GM10248 (cell line): ENCODE results near the gene SLC17A1.

Experiments
- CTCF ChIA-PET: fragments of 300-600 bp; sonication (Branson Sonifier 250); formaldehyde crosslinking; extraction: SDS; loops from one replicate; lab custom pipeline; 2021; ENCODE audit warnings: antibody characterized with exemption; lab: Yijun Ruan, JAX
- POLR2A ChIA-PET: fragments of 350-650 bp; sonication (Branson Sonifier 250); formaldehyde crosslinking; extraction: SDS; loops from one replicate; lab custom pipeline; 2020; ENCODE audit warnings: antibody characterized with exemption; lab: Yijun Ruan, JAX
- DNase-seq: peaks from one replicate; pipeline ENCODE4 v3.0.0; 2012; ENCODE audit errors: extremely low spot score
- CTCF ChIP-seq: IDR thresholded peaks from 2 replicates; pipeline ENCODE4 v1.5.1; 2012; ENCODE audit warnings: mild to moderate bottlenecking, low read depth; ENCODE audit errors: extremely low read depth, missing control alignments, control extremely low read depth

The SLC17A1 gene

GRCh38 chr6:25757936-25758642 lies 73.8 kb downstream of the SLC17A1 start:
- POLR2A ChIA-PET = no interaction called here
- no peak for TF ChIP-seq CTCF
- CTCF ChIA-PET = interaction anchor here (0.9 kb wide), 1 partner anchor 13 kb away, joined by 3 read pairs; no protein-coding TSS in a partner anchor
- DNase-seq = no peak

- no peak for DNase-seq
- no peak for TF ChIP-seq CTCF
- ChIA-PET POLR2A (no interaction called here), CTCF (interaction anchor here (1.5 kb wide), 1 partner anchor 25 kb away, joined by 5 read pairs; no protein-coding TSS in a partner anchor)
These were observed 75.2 kb downstream of the SLC17A1 start for GRCh38 chr6:25756382-25757363.

GRCh38 chr6:25755483-25755882 lies 76.4 kb downstream of the SLC17A1 start:
- TF ChIP-seq CTCF = no peak
- CTCF ChIA-PET = interaction anchor here (1.5 kb wide), 1 partner anchor 26 kb away, joined by 5 read pairs; no protein-coding TSS in a partner anchor
- DNase-seq = no peak
- POLR2A ChIA-PET = interaction anchor here (0.5 kb wide), 1 partner anchor 121 kb away, joined by 3 read pairs; no protein-coding TSS in a partner anchor

- POLR2A ChIA-PET = no interaction called here
- DNase-seq = no peak
- no peak for TF ChIP-seq CTCF
- CTCF ChIA-PET = interaction anchor here (1.0 kb wide), 1 partner anchor 9 kb away, joined by 3 read pairs; no protein-coding TSS in a partner anchor
These were observed 77.3 kb downstream of the SLC17A1 start, which contains the start of gene SLC17A4 for GRCh38 chr6:25754535-25754934. TSS of gene SLC17A4 (plus strand) at chr6:25754742. CDS start at chr6:25761963, 7,221 bp downstream.

- no peak for DNase-seq
- TF ChIP-seq CTCF = no peak
- POLR2A ChIA-PET = no interaction called here
- CTCF ChIA-PET = interaction anchor here (1.0 kb wide), 1 partner anchor 10 kb away, joined by 3 read pairs; no protein-coding TSS in a partner anchor
These were observed 78.8 kb downstream of the SLC17A1 start for GRCh38 chr6:25753079-25753478.

- ChIA-PET POLR2A (no interaction called here), CTCF (interaction anchor here (1.0 to 1.9 kb wide), 7 partner anchors 9 to 131 kb away, joined by 3 to 6 read pairs (median 4); no protein-coding TSS in a partner anchor)
- TF ChIP-seq CTCF = no peak
- DNase-seq = no peak
These were observed 80.9 kb downstream of the SLC17A1 start for GRCh38 chr6:25750906-25751305.
